Ishikawa (cell line): ENCODE data around the gene PRPF31.
A peak's percentile ranks its signal among the peaks of the same experiment; 100 is the strongest.

ENCODE experiments used
- CEBPB ChIP-seq: IDR thresholded peaks from 2 replicates; pipeline ENCODE4 v1.6.1; 2012
- CREB1 ChIP-seq: IDR thresholded peaks from 2 replicates; pipeline ENCODE4 v1.6.1; 2012; ENCODE audit warnings: low read depth
- EGR1 ChIP-seq: IDR thresholded peaks from 2 replicates; pipeline ENCODE4 v1.6.1; 2012
- EP300 ChIP-seq: IDR thresholded peaks from 2 replicates; pipeline ENCODE4 v1.6.1; 2012; ENCODE audit warnings: borderline replicate concordance
- FOXM1 ChIP-seq: IDR thresholded peaks from 2 replicates; pipeline ENCODE4 v1.6.1; 2012; ENCODE audit warnings: low read depth, borderline replicate concordance
- NFIC ChIP-seq: IDR thresholded peaks from 2 replicates; pipeline ENCODE4 v1.6.1; 2012
- RAD21 ChIP-seq: IDR thresholded peaks from 2 replicates; pipeline ENCODE4 v1.6.1; 2012; ENCODE audit warnings: low read depth
- TAF1 ChIP-seq: IDR thresholded peaks from 2 replicates; pipeline ENCODE4 v1.6.1; 2012; ENCODE audit warnings: low read depth, mild to moderate bottlenecking
- TCF12 ChIP-seq: IDR thresholded peaks from 2 replicates; pipeline ENCODE4 v1.6.1; 2012; ENCODE audit warnings: low read depth
- TEAD4 ChIP-seq: IDR thresholded peaks from 2 replicates; pipeline ENCODE4 v1.6.1; 2012
- YY1 ChIP-seq: IDR thresholded peaks from 2 replicates; pipeline ENCODE4 v1.6.1; 2012; ENCODE audit warnings: low read depth
- ZBTB7A ChIP-seq: IDR thresholded peaks from 2 replicates; pipeline ENCODE4 v1.6.1; 2012; ENCODE audit warnings: low read depth
- TF ChIP-seq, protein P1 (sequence below): IDR thresholded peaks from 2 replicates; pipeline ENCODE4 v1.6.1; 2012
- TF ChIP-seq, protein P2 (sequence below): IDR thresholded peaks from 2 replicates; pipeline ENCODE4 v1.6.1; 2012; ENCODE audit warnings: low read depth, mild to moderate bottlenecking
- TF ChIP-seq, protein P3 (sequence below): IDR thresholded peaks from 2 replicates; pipeline ENCODE4 v1.6.1; 2012

PRPF31 gene

DNA sequence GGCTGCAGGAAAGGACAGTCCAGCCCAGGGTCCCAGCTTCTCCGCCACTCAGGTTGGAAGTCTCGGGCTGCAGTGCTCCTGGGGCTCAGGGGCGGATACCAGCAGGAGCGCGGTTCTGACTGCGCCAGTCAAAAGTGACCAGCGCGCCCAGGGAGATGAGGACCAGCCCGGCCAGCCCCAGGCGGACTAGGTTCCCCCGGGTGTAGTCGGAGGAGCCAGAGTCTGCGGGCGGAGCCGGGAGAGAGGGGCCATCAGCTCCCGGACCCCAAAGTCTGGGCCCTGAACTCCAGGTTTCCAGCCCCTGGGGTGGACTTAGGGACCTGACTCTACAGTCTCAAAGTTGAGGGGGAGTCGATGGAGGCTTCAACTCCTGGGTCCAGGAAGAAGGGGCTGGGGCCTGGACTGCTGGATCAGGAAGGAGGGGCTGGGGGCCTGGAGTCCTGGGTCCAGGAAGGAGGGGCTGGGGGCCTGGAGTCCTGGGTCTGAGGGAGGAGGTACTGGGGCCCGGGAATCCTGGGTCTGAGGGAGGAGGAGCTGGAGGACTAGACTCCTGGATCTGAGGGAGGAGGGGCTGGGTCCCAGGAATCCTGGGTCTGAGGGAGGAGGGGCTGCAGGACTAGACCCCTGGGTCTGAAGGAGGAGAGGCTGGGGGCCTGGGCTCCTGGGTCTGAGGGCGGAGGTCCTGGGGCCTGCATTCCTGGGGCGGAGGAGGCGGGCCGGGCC is 20.3 kb upstream of the PRPF31 start:
- no peak for TF ChIP-seq ZBTB7A
- TF ChIP-seq FOXM1 = no peak
- no peak for TF ChIP-seq TEAD4
- no peak for TF ChIP-seq NFIC
- no peak for TF ChIP-seq EP300
- TF ChIP-seq YY1 = no peak

DNA sequence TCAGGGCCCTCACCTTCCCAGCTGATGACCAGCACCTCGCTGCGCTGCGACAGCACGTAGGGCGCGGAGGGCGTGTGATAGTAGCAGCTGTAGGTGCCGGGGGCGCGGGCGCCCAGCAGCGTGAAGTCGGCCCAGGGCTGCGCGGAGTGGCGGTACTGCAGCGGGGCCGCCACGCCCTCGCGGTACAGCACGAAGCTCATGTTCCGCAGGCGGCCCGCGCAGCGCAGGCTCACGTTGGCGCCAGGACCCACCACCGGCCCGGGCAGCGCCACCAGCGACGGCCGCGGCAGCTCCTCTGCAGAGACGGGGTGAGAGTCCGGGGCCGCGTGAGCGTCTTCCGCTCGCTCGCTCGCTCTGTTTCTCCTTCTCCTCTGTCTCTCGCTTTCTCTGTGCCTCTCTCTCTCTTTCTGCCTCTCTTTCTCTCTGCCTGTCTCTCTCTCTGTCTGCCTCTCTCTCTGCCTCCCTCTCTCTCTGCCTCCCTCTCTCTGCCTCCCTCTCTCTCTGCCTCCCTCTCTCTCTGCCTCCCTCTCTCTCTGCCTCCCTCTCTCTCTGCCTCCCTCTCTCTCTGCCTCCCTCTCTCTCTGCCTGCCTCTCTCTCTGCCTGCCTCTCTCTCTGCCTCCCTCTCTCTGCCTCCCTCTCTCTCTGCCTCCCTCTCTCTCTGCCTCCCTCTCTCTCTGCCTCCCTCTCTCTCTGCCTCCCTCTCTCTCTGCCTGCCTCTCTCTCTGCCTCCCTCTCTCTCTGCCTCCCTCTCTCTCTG is 19.5 kb upstream of the PRPF31 start:
- TF ChIP-seq, protein P1, sequence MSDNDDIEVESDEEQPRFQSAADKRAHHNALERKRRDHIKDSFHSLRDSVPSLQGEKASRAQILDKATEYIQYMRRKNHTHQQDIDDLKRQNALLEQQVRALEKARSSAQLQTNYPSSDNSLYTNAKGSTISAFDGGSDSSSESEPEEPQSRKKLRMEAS = peak; percentile 91

GRCh38 chr19:54096617-54097106 is 18.9 kb upstream of the PRPF31 start:
- TF ChIP-seq CREB1 (no peak), CEBPB (no peak), EP300 (no peak), FOXM1 (no peak), YY1 (no peak), NFIC (no peak), TEAD4 (no peak), EGR1 (no peak), TAF1 (no peak)
- TF ChIP-seq, protein P1 = no peak

GRCh38 chr19:54099190-54099902 is 16.2 kb upstream of the PRPF31 start:
- no peak for TF ChIP-seq NFIC
- no peak for TF ChIP-seq CEBPB
- TF ChIP-seq EGR1 = no peak
- no peak for TF ChIP-seq TAF1
- TF ChIP-seq, protein P1 = no peak
- no peak for TF ChIP-seq ZBTB7A
- TF ChIP-seq RAD21 = no peak
- TF ChIP-seq TCF12 = no peak
- TF ChIP-seq TEAD4 = no peak
- no peak for TF ChIP-seq CREB1

GRCh38 chr19:54100561-54100960 is 15.0 kb upstream of the PRPF31 start, which contains the start of gene OSCAR:
TSS of gene OSCAR (minus strand) at chr19:54100803. CDS start at chr19:54100792, 11 bp downstream.
- TF ChIP-seq TEAD4 (no peak), EP300 (no peak), FOXM1 (no peak), TAF1 (no peak)
- TF ChIP-seq, protein P1 = no peak

DNA sequence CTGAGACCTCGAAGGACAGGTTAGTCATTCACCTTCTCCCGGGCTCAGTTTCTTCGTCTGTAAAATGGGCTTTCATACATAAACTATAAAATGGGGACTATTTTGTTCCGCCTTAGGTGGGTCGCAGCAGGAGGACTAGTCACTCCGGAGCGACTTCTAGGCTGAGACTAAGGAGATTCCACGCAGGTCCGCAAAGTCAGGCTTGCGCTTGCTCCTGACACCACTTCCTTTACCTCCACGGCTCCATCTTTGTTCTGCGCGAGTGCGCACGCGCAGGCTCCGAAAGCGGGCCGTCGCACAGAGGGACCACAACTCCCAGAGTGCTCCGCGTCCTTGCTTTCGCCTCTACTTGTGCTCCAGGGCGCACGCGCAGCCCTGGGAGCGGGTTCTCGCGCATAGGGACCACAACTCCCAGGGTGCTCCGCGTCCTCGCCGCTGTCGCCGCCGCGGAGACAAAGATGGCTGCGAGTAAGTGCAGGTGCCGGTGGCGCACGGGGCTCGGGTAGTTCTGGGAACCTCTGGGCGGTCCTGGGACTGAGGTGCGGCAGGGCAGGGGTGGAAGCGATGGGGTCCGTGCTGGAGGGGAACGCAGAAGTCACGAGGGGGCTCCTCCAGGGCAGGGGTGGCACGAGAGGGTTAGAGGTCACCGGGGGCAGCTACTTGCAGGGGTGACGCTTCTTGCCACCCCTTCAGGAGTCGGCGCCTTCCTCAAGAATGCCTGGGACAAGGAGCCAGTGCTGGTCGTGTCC is 13.0 kb upstream of the PRPF31 start, which contains the start of gene NDUFA3:
NDUFA3 (plus strand) TSS at position 435 of the 749 bp plus-strand sequence; CDS start at position 459, 24 bp downstream.
- TF ChIP-seq YY1 (peak; percentile 98), FOXM1 (no peak), TAF1 (peak; percentile 96), ZBTB7A (no peak)

- no peak for TF ChIP-seq CREB1
- TF ChIP-seq YY1 = no peak
- no peak for TF ChIP-seq TEAD4
- TF ChIP-seq CEBPB = no peak
- TF ChIP-seq, protein P2, sequence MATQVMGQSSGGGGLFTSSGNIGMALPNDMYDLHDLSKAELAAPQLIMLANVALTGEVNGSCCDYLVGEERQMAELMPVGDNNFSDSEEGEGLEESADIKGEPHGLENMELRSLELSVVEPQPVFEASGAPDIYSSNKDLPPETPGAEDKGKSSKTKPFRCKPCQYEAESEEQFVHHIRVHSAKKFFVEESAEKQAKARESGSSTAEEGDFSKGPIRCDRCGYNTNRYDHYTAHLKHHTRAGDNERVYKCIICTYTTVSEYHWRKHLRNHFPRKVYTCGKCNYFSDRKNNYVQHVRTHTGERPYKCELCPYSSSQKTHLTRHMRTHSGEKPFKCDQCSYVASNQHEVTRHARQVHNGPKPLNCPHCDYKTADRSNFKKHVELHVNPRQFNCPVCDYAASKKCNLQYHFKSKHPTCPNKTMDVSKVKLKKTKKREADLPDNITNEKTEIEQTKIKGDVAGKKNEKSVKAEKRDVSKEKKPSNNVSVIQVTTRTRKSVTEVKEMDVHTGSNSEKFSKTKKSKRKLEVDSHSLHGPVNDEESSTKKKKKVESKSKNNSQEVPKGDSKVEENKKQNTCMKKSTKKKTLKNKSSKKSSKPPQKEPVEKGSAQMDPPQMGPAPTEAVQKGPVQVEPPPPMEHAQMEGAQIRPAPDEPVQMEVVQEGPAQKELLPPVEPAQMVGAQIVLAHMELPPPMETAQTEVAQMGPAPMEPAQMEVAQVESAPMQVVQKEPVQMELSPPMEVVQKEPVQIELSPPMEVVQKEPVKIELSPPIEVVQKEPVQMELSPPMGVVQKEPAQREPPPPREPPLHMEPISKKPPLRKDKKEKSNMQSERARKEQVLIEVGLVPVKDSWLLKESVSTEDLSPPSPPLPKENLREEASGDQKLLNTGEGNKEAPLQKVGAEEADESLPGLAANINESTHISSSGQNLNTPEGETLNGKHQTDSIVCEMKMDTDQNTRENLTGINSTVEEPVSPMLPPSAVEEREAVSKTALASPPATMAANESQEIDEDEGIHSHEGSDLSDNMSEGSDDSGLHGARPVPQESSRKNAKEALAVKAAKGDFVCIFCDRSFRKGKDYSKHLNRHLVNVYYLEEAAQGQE = no peak
- TF ChIP-seq, protein P3, sequence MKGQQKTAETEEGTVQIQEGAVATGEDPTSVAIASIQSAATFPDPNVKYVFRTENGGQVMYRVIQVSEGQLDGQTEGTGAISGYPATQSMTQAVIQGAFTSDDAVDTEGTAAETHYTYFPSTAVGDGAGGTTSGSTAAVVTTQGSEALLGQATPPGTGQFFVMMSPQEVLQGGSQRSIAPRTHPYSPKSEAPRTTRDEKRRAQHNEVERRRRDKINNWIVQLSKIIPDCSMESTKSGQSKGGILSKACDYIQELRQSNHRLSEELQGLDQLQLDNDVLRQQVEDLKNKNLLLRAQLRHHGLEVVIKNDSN = no peak
- no peak for TF ChIP-seq EP300
- no peak for TF ChIP-seq ZBTB7A
Observed at GRCh38 chr19:54104998-54105715, 10.4 kb upstream of the PRPF31 start.
